ENCODE results near the gene SIGLEC5. TPM values are rescaled to one million over a fixed set of nuclear protein-coding genes. Genes with fewer than 3 reads are reported as not detected.
A peak's percentile ranks its signal among the peaks of the same experiment; 100 is the strongest.

SIGLEC5 gene
- total RNA-seq, 2 donors from 2014 or later: not detected

DNA sequence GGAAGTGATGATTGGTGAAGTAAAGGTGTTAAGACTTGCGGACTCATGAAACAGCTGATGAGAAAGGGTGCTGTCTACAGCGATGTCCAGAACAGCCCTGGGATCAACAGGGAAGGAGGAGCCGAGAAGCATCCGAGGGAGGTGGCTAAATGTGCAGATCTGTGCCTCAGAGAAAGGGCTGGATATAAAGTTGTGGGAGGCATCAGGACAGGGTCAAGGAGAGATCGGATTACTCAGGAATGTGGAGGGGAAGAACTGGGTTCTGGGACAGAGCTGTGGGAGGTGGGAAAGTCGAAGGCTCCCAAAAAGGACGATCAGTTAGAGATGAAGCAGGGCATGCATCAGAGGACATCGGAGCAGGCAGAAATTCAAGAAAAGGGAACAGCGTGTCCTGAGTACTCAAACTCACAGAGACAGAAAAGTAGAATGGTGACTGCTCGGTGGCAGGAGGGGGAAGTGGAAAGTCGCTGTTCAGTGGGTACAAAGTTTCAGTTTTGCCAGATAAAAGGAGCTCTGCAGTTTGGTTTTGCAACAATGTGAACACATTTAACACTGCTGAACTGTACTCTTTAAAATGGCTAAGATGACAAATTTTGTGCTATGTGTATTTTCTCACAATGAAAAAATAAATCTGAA is 14.6 kb upstream of the SIGLEC5 start:
- no peaks in the 10 kb centered on the region for H3K4me1 Mint-ChIP-seq
- peaks cover 39% of the 10 kb centered on the region for H3K27me3 Mint-ChIP-seq
- H3K27ac Mint-ChIP-seq: no peak overlapping the region
- no peaks in the 10 kb centered on the region for H3K9me3 Mint-ChIP-seq
- H3K4me3 Mint-ChIP-seq: no peak overlapping the region
- no peaks in the 10 kb centered on the region for H3K36me3 Mint-ChIP-seq (ENCODE audit: low read depth)
- no peak for ATAC-seq (replicated peaks)

- no peaks in the 10 kb centered on the region for H3K4me1 Mint-ChIP-seq
Measured at GRCh38 chr19:51641648-51642047, 11.4 kb upstream of the SIGLEC5 start.

GRCh38 chr19:51640386-51640785 is 10.2 kb upstream of the SIGLEC5 start:
- Mint-ChIP-seq H3K36me3 (ENCODE audit: low read depth) (no peaks in the 10 kb centered on the region), H3K9me3 (peaks cover 7% of the 10 kb centered on the region), H3K27ac (no peak overlapping the region), H3K4me1 (no peaks in the 10 kb centered on the region), H3K27me3 (peaks cover 50% of the 10 kb centered on the region), H3K4me3 (no peak overlapping the region)
- no peak for ATAC-seq (replicated peaks)

More at GRCh38 chr19:51641648-51642047, 11.4 kb upstream of the SIGLEC5 start:
- ATAC-seq (replicated peaks): no peak
- Mint-ChIP-seq H3K27me3 (peaks cover 50% of the 10 kb centered on the region), H3K36me3 (ENCODE audit: low read depth) (no peaks in the 10 kb centered on the region), H3K9me3 (peaks cover 7% of the 10 kb centered on the region), H3K4me3 (no peak overlapping the region), H3K27ac (no peak overlapping the region)

- no peak overlapping the region for H3K4me3 Mint-ChIP-seq
- H3K27ac Mint-ChIP-seq: no peak overlapping the region
- no peaks in the 10 kb centered on the region for H3K4me1 Mint-ChIP-seq
- H3K9me3 Mint-ChIP-seq: peaks cover 7% of the 10 kb centered on the region
- H3K36me3 Mint-ChIP-seq (ENCODE audit: low read depth): no peaks in the 10 kb centered on the region
- peaks cover 45% of the 10 kb centered on the region for H3K27me3 Mint-ChIP-seq
- no peak for ATAC-seq (replicated peaks)
Measured at GRCh38 chr19:51639916-51640315, 9.7 kb upstream of the SIGLEC5 start.

DNA sequence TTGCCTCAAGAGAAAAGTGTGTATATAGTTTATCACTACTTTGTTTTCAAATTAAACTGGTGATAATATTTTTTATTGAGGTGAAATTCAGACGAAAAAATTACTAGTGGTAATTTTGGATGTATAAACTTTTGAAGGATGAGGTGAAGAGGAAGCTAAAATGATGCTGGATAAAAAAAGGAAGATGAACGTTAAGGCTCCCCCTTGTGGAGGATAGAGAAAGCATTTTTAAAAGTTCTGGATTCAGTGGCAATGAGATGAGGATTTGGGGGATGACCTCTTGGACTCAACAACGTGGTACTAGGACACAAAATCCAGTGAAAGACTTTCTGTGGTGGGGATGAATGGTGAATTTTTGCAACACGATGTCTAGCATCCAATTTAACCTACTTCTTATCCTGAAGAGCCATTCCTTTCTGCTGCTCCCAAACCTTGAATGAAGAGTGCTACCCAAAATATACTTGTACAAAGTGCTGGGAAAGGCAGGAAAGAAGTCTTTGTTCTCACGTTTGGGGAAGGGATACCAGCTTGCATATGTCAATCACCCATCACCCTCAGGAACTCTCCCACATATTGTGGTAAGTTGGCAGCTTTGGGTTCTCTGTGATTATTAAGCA is 7.3 kb upstream of the SIGLEC5 start:
- no peak for ATAC-seq (replicated peaks)
- no peak overlapping the region for H3K27ac Mint-ChIP-seq
- H3K4me1 Mint-ChIP-seq: no peaks in the 10 kb centered on the region
- no peaks in the 10 kb centered on the region for H3K36me3 Mint-ChIP-seq (ENCODE audit: low read depth)
- peaks cover 34% of the 10 kb centered on the region for H3K27me3 Mint-ChIP-seq
- H3K9me3 Mint-ChIP-seq: peaks cover 7% of the 10 kb centered on the region
- no peak overlapping the region for H3K4me3 Mint-ChIP-seq

DNA sequence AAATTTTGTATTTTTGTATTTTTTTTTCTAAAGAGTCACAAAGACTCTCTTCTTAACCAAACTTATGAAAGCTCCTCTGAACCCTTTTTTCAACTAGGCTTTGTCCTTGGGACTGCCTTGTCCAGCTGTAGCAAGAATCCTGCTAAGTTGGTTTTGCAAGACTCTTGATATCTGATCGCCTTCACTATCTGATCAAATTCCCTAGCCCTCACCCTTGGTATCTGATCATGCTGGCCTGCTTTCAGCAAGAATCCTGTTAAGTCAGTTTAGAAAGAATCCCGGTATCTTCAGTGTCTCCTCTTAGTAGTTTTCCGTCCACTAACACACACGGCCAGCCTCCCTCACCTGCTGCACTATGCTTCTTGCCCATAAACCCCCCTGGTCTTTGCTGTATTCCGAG is 1.9 kb upstream of the SIGLEC5 start:
- no peak overlapping the region for H3K4me3 Mint-ChIP-seq
- no peaks in the 10 kb centered on the region for H3K4me1 Mint-ChIP-seq
- no peaks in the 10 kb centered on the region for H3K36me3 Mint-ChIP-seq (ENCODE audit: low read depth)
- H3K9me3 Mint-ChIP-seq: peaks cover 3% of the 10 kb centered on the region
- ATAC-seq (replicated peaks): no peak
- H3K27me3 Mint-ChIP-seq: peaks cover 17% of the 10 kb centered on the region
- H3K27ac Mint-ChIP-seq: no peak overlapping the region

GRCh38 chr19:51628153-51628939 is 1.9 kb downstream of the SIGLEC5 start:
- no peaks in the 10 kb centered on the region for H3K36me3 Mint-ChIP-seq (ENCODE audit: low read depth)
- ATAC-seq (replicated peaks): no peak
- no peaks in the 10 kb centered on the region for H3K9me3 Mint-ChIP-seq
- H3K27ac Mint-ChIP-seq: no peak overlapping the region
- no peaks in the 10 kb centered on the region for H3K4me1 Mint-ChIP-seq
- no peak overlapping the region for H3K4me3 Mint-ChIP-seq
- peaks cover 34% of the 10 kb centered on the region for H3K27me3 Mint-ChIP-seq

DNA sequence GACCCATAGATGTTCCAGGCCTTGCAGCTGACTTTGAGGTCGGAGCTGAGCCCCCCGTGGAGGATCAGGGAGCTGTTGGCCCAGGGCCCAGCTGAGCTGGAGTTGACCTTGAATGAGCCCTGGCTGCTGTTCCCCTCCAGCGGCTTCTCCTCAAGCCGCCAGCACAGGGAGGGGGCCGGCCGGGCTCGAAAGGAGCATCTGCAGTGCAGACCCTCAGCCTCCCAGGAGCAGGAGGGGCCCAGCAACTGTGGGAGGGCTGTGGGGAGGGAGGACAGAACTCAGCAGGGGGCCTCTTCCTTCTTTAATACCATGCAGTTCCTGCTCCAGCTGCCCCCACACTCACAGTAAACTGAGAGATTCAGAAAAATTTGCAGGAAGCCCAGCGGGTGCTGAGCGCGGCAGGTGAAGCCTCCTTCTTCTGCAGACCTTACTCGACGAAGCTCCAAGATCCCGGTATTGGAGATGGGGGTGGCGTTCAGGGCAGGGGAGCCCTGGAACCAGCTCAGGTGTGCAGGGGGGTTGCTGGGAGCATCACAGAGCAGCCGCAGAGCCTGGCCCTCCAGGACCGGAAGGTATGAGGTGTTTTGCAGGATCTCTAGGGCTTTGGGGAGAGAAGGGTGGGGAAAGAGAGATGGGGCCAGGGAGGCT is 2.6 kb downstream of the SIGLEC5 start:
- Mint-ChIP-seq H3K4me1 (no peaks in the 10 kb centered on the region), H3K9me3 (no peaks in the 10 kb centered on the region), H3K27me3 (peaks cover 39% of the 10 kb centered on the region)

DNA sequence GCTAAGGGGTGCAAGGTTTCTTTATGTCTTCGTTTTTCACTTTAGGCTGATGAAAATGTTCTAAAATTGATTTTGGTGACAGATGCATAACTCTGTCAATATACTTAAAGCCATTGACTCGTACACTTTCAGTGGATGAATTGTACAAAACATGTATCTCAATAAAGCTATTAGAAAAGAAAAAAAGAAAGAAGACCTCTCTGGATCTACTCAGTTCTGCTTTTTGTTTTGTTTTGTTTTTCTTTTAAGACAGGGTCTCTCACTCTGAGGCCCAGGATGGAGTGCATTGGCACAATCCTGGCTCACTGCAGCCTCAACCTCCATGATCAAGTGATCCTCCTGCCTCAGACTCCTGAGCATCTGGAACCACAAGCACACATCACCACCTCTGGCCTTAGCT is 3.5 kb downstream of the SIGLEC5 start:
- H3K4me3 Mint-ChIP-seq: no peak overlapping the region
- no peak for ATAC-seq (replicated peaks)
- H3K36me3 Mint-ChIP-seq (ENCODE audit: low read depth): no peaks in the 10 kb centered on the region

More for the DNA sequence above, 2.6 kb downstream of the SIGLEC5 start:
- Mint-ChIP-seq H3K36me3 (ENCODE audit: low read depth) (no peaks in the 10 kb centered on the region), H3K4me3 (no peak overlapping the region), H3K27ac (no peak overlapping the region)
- no peak for ATAC-seq (replicated peaks)

DNA sequence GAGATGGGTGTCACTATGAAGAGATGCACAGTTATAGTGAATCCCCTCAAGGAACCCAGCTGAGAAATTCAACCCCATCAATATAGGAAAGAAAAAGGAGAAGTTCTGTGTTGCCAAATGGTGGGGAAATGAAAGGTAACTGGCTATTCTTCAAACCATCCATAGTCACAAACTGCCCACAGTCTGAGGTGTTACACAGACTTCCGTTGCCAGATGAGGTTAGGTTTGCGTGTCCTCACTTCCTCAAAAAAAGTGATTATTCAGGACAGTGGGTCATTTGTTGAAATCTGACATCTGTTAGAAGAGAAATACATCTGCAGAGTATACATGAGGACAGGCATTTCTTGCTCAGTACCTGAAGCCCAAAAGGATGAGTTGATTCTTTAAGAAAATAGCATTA is 9.0 kb downstream of the SIGLEC5 start:
- Mint-ChIP-seq H3K36me3 (ENCODE audit: low read depth) (no peaks in the 10 kb centered on the region), H3K27ac (no peak overlapping the region), H3K4me3 (no peak overlapping the region), H3K27me3 (peaks cover 40% of the 10 kb centered on the region), H3K4me1 (no peaks in the 10 kb centered on the region), H3K9me3 (no peaks in the 10 kb centered on the region)
- no peak for ATAC-seq (replicated peaks)

More for the DNA sequence above, 3.5 kb downstream of the SIGLEC5 start:
- Mint-ChIP-seq H3K9me3 (no peaks in the 10 kb centered on the region), H3K4me1 (no peaks in the 10 kb centered on the region), H3K27me3 (peaks cover 44% of the 10 kb centered on the region), H3K27ac (no peak overlapping the region)

DNA sequence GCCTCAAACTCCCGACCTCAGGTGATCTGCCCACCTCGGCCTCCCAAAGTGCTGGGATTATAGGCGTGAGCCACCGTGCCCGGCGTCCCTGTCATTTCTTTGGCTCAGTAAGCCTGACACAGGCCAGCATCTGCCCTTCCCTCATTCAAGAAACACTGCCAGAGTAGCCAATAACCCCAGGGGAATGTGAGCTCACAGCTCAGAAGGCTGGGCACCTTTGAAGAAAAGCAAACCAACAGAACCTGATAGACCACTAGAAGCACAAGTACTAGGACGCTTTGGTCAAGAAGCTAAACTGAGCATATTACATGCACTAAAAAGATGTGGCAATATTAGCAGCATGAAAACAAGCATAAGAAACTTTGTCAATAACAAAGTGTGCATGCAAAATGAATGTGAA is 14.2 kb downstream of the SIGLEC5 start:
- H3K9me3 Mint-ChIP-seq: peaks cover 8% of the 10 kb centered on the region
- H3K27ac Mint-ChIP-seq: no peak overlapping the region
- H3K4me3 Mint-ChIP-seq: no peak overlapping the region
- H3K27me3 Mint-ChIP-seq: peaks cover 30% of the 10 kb centered on the region
- H3K4me1 Mint-ChIP-seq: no peaks in the 10 kb centered on the region
- no peak for ATAC-seq (replicated peaks)
- no peaks in the 10 kb centered on the region for H3K36me3 Mint-ChIP-seq (ENCODE audit: low read depth)

- no peak overlapping the region for H3K27ac Mint-ChIP-seq
- peaks cover 8% of the 10 kb centered on the region for H3K9me3 Mint-ChIP-seq
- no peak for ATAC-seq (replicated peaks)
- no peaks in the 10 kb centered on the region for H3K4me1 Mint-ChIP-seq
- H3K27me3 Mint-ChIP-seq: peaks cover 35% of the 10 kb centered on the region
- H3K36me3 Mint-ChIP-seq (ENCODE audit: low read depth): no peaks in the 10 kb centered on the region
- no peak overlapping the region for H3K4me3 Mint-ChIP-seq
Measured at GRCh38 chr19:51614789-51615188, 15.4 kb downstream of the SIGLEC5 start.

DNA sequence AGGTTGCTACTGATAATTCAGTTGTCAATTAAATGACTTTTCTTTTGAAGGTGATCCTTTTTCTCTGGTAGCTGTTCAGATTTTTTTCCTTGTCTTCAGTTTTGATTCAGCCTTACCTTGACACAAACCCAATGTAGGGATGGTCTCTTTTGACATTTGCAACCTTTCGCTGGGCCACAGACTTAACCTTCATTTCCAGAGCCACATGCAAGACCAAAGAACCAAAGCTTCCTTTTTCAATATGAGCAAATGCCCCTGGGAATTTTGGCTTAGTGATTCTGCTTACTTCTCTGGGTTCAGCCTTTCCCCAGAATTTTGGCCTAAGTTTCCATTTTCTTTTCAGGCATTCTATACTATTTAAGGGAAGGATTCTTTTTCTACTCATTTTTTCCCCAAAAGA is 19.6 kb downstream of the SIGLEC5 start:
- no peak overlapping the region for H3K27ac Mint-ChIP-seq
- peaks cover 8% of the 10 kb centered on the region for H3K9me3 Mint-ChIP-seq
- H3K36me3 Mint-ChIP-seq (ENCODE audit: low read depth): no peaks in the 10 kb centered on the region
- no peak for ATAC-seq (replicated peaks)
- peaks cover 7% of the 10 kb centered on the region for H3K4me1 Mint-ChIP-seq
- peaks cover 26% of the 10 kb centered on the region for H3K27me3 Mint-ChIP-seq
- no peak overlapping the region for H3K4me3 Mint-ChIP-seq

GRCh38 chr19:51607920-51608562 is 22.2 kb downstream of the SIGLEC5 start:
- Mint-ChIP-seq H3K4me1 (peaks cover 7% of the 10 kb centered on the region), H3K27me3 (peaks cover 30% of the 10 kb centered on the region), H3K36me3 (ENCODE audit: low read depth) (no peaks in the 10 kb centered on the region), H3K27ac (no peak overlapping the region), H3K4me3 (no peak overlapping the region), H3K9me3 (peaks cover 8% of the 10 kb centered on the region)
- peak; percentile 24 for ATAC-seq (replicated peaks)

Measured in activated T-helper 17 cell treated with anti-CD3 and anti-CD28 coated beads, Interleukin-2, amount 50 U/mL, for 72 hours (primary cell).